ENCODE data around the gene CD300LD. TPM values are rescaled to one million over a fixed set of nuclear protein-coding genes. Genes with fewer than 3 reads are reported as not detected.

CD300LD gene
- total RNA-seq, 2 experiments from 2014 or later, result not detected

DNA sequence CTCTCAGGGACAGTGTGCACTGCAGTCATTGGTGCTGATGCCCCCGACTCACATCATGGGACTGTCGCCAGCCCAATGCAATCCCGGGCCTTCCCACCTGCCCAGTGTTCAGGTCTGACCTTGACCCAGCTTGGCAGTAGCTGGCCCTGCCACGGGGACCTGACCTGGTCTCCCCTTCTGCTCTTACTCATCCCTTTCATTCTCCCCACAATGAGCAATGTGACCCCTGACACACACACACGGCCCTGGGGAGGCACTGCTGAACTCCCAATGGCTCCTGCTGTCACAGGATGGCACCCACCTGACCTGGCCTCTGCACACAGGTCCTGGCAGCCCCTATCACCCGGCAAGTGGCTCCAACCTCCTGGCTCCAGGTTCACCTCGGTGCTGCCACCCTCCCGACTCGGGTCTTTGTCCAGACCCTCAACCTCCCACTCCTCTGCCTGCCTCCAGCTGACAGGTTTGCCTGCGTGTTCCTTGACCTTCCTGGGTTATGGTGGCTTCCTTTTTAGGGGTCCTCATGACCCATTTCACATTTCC lies 52.7 kb downstream of the CD300LD start:
- H3K36me3 Mint-ChIP-seq (ENCODE audit: low read depth), result no peaks in the 10 kb centered on the region
- no peaks in the 10 kb centered on the region for H3K9me3 Mint-ChIP-seq
- ATAC-seq (ENCODE audit: poor library complexity) (no peak), DNase-seq (no peak)
- TF ChIP-seq, protein P1, sequence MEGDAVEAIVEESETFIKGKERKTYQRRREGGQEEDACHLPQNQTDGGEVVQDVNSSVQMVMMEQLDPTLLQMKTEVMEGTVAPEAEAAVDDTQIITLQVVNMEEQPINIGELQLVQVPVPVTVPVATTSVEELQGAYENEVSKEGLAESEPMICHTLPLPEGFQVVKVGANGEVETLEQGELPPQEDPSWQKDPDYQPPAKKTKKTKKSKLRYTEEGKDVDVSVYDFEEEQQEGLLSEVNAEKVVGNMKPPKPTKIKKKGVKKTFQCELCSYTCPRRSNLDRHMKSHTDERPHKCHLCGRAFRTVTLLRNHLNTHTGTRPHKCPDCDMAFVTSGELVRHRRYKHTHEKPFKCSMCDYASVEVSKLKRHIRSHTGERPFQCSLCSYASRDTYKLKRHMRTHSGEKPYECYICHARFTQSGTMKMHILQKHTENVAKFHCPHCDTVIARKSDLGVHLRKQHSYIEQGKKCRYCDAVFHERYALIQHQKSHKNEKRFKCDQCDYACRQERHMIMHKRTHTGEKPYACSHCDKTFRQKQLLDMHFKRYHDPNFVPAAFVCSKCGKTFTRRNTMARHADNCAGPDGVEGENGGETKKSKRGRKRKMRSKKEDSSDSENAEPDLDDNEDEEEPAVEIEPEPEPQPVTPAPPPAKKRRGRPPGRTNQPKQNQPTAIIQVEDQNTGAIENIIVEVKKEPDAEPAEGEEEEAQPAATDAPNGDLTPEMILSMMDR (IDR thresholded peaks at IDR 0.05), result no peak
- Histone ChIP-seq H3K9me3 (ENCODE audit: control insufficient read depth in 1 of 2, insufficient read depth in 1 of 2, low read length in 2 of 2) (no peaks in the 10 kb centered on the region), H3K27ac (ENCODE audit: low read depth in 1 of 2, low read length in 2 of 2) (no peak overlapping the region), H3K4me3 (ENCODE audit: low read length) (no peak overlapping the region), H3K4me1 (ENCODE audit: insufficient read depth, low read length) (no peaks in the 10 kb centered on the region), H3K36me3 (ENCODE audit: insufficient read depth, low read length) (no peaks in the 10 kb centered on the region), H3K27me3 (ENCODE audit: control insufficient read depth in 1 of 2, insufficient read depth in 2 of 2, low read length in 2 of 2) (peaks cover 3 to 4% of the 10 kb centered on the region in 2 experiments)
- ChIA-PET POLR2A (no interaction called here), CTCF (no interaction called here)
- no peak overlapping the region for H3K4me3 Mint-ChIP-seq
- H3K4me1 Mint-ChIP-seq (ENCODE audit: low read depth), result no peaks in the 10 kb centered on the region
- H3K27me3 Mint-ChIP-seq, result no peaks in the 10 kb centered on the region
- intact Hi-C loops (cut with DNase I, micrococcal nuclease), result no loop called here
- no peak overlapping the region for H3K27ac Mint-ChIP-seq

DNA sequence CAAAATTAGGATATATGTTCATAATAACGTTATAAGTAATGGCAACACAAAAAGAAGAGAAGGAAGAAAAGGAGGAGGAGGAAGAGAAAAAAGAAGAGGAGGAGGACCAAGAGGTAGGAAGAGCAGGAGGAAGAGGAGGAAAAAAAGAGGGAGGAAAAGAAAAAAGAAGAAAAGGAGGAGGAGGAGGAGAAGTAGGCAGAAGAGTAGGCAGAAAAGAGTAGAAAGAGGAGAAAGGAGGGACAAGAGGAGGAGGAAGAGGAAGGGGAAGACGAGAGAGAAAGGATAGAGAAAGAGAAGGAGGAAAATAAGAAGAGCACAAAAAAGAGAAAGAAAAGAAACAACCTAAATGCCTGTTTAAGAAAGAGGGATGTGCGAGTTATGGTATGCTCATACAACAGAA lies 55.2 kb downstream of the CD300LD start:
- DNase-seq, result no peak
- Mint-ChIP-seq H3K4me1 (ENCODE audit: low read depth) (peaks cover 5% of the 10 kb centered on the region), H3K27ac (no peak overlapping the region), H3K4me3 (no peak overlapping the region), H3K9me3 (no peaks in the 10 kb centered on the region), H3K36me3 (ENCODE audit: low read depth) (no peaks in the 10 kb centered on the region), H3K27me3 (peaks cover 17% of the 10 kb centered on the region)
- ChIA-PET CTCF (no interaction called here), POLR2A (no interaction called here)
- no peak for ATAC-seq (ENCODE audit: poor library complexity)
- intact Hi-C loops (cut with DNase I, micrococcal nuclease), result no loop called here
- H3K9me3 ChIP-seq (ENCODE audit: control insufficient read depth in 1 of 2, insufficient read depth in 1 of 2, low read length in 2 of 2), result no peaks in the 10 kb centered on the region
- H3K4me1 ChIP-seq (ENCODE audit: insufficient read depth, low read length), result no peaks in the 10 kb centered on the region
- no peaks in the 10 kb centered on the region for H3K36me3 ChIP-seq (ENCODE audit: insufficient read depth, low read length)
- no peak overlapping the region for H3K27ac ChIP-seq (ENCODE audit: low read depth in 1 of 2, low read length in 2 of 2)
- TF ChIP-seq, protein P1 (IDR thresholded peaks at IDR 0.05), result no peak
- peaks cover 18 to 22% of the 10 kb centered on the region in 2 experiments for H3K27me3 ChIP-seq (ENCODE audit: control insufficient read depth in 1 of 2, insufficient read depth in 2 of 2, low read length in 2 of 2)
- H3K4me3 ChIP-seq (ENCODE audit: low read length), result no peak overlapping the region

DNA sequence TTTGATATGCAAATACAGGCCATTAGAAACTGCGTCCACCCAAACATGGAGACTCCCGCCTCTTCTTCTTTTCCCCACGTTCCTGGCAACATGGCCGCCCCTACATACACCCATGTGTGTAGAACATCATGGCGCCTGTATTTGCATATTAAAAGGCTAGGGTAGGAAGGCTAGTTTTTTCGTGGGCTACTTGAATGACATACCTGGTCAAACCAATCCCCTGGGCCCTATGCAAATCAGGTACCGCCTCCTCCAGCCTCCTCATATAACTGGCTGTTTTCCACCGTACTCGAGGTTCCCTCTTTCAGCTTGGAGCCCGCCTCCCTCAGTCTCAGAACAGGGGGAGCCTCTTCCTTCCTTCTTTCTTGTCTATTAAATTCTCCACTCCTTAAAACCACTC lies 60.0 kb downstream of the CD300LD start:
- H3K4me3 ChIP-seq (ENCODE audit: low read length), result peak overlapping the region; percentile 11

More for the DNA sequence above, 60.0 kb downstream of the CD300LD start:
- Mint-ChIP-seq H3K4me3 (no peak overlapping the region), H3K27me3 (peaks cover 32% of the 10 kb centered on the region), H3K4me1 (ENCODE audit: low read depth) (peaks cover 5% of the 10 kb centered on the region), H3K27ac (no peak overlapping the region), H3K9me3 (no peaks in the 10 kb centered on the region), H3K36me3 (ENCODE audit: low read depth) (no peaks in the 10 kb centered on the region)
- Histone ChIP-seq H3K9me3 (ENCODE audit: control insufficient read depth in 1 of 2, insufficient read depth in 1 of 2, low read length in 2 of 2) (no peaks in the 10 kb centered on the region), H3K27me3 (ENCODE audit: control insufficient read depth in 1 of 2, insufficient read depth in 2 of 2, low read length in 2 of 2) (peaks cover 21 to 22% of the 10 kb centered on the region in 2 experiments), H3K27ac (ENCODE audit: low read depth in 1 of 2, low read length in 2 of 2) (no peak overlapping the region), H3K36me3 (ENCODE audit: insufficient read depth, low read length) (no peaks in the 10 kb centered on the region), H3K4me1 (ENCODE audit: insufficient read depth, low read length) (no peaks in the 10 kb centered on the region)
- ChIA-PET POLR2A (no interaction called here), CTCF (interaction anchor here (1.4 kb wide), 1 partner anchor 153 kb away, joined by 9 read pairs; no protein-coding TSS in a partner anchor)
- DNase-seq (peak in 4 of 14 experiments; percentile 16 to 71 (median 52)), ATAC-seq (ENCODE audit: poor library complexity) (no peak)
- intact Hi-C loops (cut with DNase I, micrococcal nuclease), result loop anchor here (2.0 kb wide), 1 partner anchor 163 kb away; no protein-coding TSS in a partner anchor
- TF ChIP-seq, protein P1 (IDR thresholded peaks at IDR 0.05), result no peak

All from CD4-positive, alpha-beta T cell (primary cell).